Body of pancreas (tissue), 4 donors: Measurements from ENCODE around the gene DNTT.

ENCODE experiments used
- CTCF ChIP-seq, 7 experiments: fragments of 450-650 bp in 4 of 7; fragments of 200-600 bp in 3 of 7; sonication (generic) in 3 of 7; IDR thresholded peaks; one replicate each; pipeline ENCODE4 v1.5.1; 2016 to 2019; ENCODE audit warnings: antibody characterized with exemption in 7 of 7
- POLR2A ChIP-seq, 3 donors: fragments of 450-650 bp; IDR thresholded peaks; one replicate each; pipeline ENCODE4 v1.6.1; 2016; ENCODE audit warnings: antibody characterized with exemption in 3 of 3, mild to moderate bottlenecking in 2 of 3

DNA sequence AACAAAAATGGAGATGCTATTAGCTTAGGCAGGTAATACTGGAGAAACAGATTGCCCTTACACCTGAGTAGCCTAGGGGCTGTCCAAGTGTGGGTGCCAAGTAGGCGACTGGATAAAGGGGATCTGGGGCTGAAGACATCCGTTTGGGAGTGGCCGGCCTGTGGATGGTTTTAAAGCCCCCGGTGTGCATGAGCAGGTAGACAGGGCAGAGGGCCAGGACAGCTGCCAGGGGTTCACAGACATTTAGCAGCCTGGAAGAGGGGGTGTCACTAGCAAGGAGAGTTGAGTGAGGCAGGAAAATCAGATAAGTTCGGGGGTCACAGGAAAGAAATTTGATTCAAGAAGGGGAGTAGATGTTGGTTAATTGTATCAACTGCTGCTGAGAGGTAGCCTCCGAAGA is 56.1 kb downstream of the DNTT start:
- TF ChIP-seq CTCF (IDR thresholded peaks at IDR 0.05) (no peak), POLR2A (IDR thresholded peaks at IDR 0.05) (no peak)
